NCI-H2171 treated with DMSO at 0.1 percent for 48 hours (cell line): ENCODE measurements around the gene CYB5R3.
A peak's percentile ranks its signal among the peaks of the same experiment; 100 is the strongest.

Source experiments
- DNase-seq: peaks from one replicate; lab custom pipeline; 2025; lab: John Stamatoyannopoulos, UW

CYB5R3 gene

GRCh38 chr22:42649246-42650099, at the start of gene CYB5R3:
Gene CYB5R3 (minus strand): TSS chr22:42649392. CDS start chr22:42649315, 77 bp downstream.
- DNase-seq: peak; percentile 92

GRCh38 chr22:42697542-42698013, 48.4 kb upstream of the CYB5R3 start:
- DNase-seq: no peak

GRCh38 chr22:42696331-42696967, 47.3 kb upstream of the CYB5R3 start:
- DNase-seq: peak; percentile 34

DNA sequence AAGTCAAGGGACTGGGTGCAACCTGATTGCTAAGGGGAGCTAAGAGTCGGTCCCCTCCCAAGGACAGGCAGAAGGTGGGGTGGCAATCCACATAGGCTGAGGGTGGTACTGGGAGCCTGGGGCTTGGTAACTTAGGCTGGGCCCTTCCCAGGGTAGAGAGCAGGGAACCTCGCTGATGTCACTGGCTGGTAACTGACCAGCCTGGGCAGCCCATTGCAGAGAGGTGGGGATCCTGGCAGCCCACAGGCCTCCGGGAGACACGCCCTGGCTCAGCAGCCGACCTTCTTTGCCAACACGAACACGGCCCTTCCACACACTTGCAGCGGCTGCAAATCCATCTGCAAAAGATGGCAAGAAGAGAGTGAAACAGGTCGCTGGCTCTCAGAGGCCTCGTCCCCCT, 46.1 kb upstream of the CYB5R3 start:
- no peak for DNase-seq

DNA sequence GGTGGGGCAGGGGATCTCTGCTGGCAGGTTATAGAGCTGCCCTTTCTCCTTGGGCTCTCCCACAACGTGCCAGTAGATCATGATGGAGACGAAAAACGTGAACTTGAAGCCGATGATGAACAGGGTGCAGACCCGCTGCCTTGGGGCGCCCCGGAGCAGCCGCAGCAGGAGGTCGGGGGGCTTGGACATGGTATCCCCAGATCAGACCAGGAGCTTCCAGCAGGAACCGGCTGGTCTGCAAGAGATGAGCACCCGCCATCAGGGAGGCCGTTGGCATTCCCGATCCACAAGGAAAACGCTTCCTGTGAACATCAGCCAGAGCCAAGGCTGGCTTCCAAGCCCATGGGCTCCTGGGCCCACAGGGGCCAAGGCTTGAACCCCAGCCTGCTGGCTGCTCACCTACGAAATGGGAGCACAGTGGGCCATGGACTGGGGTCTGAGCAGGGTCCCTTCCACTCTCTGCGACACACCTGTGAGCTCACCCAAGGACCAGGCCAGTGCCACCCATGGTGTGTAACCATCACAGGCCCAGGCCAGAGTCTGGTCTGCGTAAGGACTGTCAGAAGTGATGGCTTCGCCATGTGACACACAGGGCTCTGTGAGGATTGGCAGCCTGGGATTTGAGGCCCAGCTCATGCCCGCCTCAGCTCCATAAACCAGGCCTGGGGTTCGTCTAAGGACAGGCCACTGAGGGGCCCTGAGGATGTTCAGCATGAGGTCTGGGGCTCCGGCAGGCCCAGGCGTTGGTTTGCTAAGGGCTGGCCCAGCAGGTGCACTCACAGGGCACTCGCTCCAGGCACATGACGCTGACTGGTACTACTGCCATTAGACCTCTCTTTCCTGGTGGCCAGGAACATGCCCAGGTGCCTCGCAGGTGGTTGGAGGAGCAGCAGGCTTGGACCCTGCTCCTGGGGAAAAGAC, 44.8 kb upstream of the CYB5R3 start:
- no peak for DNase-seq

DNA sequence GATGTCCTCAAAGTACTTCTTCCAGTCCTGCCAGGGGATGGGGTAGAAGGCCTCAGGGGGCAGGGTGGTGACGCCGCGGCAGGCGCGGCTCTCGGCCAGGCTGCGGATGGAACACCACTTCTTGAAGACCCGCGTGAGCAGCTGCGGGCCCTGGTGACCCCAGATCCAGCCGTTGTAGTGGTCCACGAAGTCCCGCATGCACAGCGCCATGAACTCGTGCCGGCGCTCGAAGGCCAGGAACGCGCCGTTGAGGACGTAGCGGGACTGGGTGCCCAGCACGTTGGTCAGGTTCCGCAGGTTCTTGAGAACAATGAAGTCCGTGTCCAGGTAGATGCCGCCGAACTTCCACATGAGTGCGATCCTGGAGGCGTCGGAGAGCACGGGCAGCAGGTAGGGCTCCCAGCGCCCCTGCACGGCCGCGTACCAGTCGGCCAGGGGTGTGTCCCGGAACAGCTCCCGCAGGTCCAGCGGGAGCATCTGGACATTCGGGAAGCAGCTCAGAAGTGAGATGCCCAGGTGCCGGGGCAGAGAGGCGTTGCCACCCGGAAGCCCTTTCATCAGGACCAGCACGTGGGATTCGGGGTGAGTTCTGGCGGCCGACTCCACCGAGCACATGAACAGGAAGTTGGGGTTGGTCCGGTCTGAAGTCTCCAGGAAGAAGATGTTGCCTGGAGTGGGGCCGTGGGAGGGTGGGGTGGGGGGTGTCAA, 44.0 kb upstream of the CYB5R3 start:
- no peak for DNase-seq

DNA sequence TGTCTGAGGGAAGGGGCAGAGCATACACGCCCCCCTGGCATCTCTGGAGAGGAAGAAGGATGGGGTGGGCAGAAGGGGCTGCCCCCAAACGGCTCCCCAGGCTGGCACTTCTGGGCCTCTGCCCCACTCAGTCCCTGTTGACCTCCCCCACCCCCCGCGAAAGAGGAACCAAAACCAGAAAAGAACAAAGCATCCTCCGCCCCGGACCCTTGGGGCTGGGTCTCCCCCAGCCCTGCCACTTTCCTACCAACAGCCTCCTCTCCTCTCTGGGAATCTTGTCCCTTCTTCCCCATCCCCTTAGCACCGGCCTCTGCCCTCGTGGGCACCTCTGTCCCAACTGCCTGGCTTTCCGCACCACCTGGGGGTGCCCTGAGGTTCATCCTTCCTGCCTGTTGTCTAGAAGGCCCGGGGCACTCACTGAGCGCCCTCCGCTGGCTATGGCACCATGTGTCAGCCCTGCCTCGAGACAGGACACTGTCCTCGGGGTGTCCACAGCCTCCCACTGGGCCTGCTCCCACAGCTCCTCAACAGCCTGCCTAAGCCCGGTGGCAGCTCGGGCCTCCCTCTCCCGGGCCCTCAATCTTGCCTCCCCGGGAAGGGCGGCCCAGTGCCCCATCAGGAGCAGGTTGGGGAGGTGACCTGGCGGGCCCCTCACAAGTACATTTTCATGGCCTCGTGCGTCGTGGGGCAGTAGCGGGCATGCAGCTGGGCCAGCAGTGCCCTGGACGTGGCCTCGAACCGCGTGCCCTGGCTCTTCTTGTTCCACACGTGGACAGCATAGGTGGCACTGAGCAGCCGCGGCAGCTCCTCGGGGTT, 43.3 kb upstream of the CYB5R3 start:
- no peak for DNase-seq

DNA sequence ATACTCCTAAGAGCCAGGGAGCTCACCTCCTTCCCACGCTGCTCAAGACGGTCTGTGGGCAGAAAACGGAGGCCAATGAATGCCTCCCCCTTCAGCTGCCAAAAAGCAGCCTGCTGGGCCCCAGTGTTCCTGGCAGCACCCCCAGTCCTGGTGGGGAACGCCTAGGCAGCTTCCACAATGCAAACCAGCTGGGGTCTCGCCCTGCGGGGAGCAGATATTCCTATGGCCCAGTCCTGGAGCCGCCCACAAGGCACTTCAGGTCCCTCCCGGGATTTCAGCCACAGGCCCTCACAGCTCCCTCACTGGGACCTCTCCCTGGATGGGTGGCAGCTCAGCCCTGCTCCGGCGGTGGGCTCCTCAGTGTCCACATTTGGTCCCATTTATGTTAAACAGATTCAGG, 42.2 kb upstream of the CYB5R3 start:
- no peak for DNase-seq

- peak; percentile 97 for DNase-seq
Measured at GRCh38 chr22:42688241-42689211, 39.3 kb upstream of the CYB5R3 start.

- no peak for DNase-seq
Measured at GRCh38 chr22:42686756-42687491, 37.7 kb upstream of the CYB5R3 start.

- DNase-seq: peak; percentile 63
Measured at GRCh38 chr22:42685941-42686653, 36.9 kb upstream of the CYB5R3 start.

DNA sequence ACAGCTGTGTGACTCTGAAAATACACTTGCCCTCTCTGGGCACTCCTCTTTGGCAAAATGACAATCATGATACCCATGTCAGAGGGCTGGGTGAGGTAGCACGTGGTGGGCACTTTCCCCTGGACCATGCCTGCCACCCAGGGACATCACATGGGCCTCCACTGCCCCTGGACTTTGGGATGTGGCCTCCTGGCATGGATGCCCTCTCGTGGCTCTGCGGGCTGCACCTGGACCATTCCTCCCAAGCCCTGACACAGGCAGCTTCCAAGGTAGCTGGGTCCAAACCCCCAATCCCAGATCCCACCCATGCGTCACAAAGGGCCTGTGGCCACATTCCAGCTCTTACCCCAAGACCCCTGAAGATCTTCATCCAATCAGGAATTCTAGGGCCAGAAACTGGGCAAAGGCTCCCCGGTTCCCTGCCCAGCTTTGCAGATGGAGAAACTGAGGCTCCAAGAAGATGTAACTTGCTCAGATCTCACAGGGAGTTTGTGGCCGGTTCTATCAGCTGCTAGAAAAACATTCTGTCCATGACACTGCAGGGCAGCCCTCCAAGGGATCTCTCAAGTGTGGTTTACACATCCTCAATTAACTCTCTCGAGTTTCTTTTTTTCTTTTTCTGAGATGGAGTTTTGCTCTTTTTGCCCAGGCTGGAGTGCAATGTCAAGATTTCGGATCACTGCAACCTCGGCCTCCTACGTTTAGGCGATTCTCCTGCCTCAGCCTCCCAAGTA, 35.4 kb upstream of the CYB5R3 start:
- DNase-seq: no peak

DNA sequence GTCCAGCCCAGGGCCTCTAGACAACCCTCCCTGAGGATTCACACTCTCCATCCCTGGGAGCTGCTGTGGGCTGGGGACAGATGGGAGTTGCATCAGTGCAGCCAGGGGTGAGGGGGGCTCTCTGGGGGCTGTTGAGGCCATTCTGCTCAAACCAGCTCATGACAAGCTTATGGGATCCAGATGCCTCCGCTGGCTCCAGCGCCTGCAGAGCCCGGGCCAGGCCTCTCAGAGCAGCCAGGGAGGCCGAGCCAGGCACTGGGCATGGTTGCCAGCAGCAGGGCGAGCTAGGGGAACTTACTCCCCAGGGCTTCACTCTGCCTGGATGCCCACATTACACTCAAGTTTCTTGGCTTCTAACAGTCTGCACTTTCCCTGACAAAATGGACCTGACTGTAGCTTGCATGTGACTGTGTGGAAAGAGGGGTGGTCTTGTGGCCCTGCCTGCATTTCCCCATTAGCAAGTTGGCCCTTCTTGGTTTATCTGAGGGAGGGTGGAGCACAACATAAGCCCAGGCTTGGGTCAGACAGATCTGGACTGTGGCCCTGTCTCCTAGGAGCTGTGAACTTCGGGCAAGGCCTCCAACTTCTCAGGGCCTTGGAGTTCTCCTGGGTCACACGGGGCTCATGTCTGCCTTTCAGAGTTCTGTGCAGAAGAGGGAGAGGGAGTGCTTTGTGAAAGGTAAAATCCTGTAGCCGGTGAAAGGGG, 34.5 kb upstream of the CYB5R3 start:
- DNase-seq: peak; percentile 58

- peak; percentile 82 for DNase-seq
Measured at GRCh38 chr22:42682113-42682851, 33.1 kb upstream of the CYB5R3 start.

DNA sequence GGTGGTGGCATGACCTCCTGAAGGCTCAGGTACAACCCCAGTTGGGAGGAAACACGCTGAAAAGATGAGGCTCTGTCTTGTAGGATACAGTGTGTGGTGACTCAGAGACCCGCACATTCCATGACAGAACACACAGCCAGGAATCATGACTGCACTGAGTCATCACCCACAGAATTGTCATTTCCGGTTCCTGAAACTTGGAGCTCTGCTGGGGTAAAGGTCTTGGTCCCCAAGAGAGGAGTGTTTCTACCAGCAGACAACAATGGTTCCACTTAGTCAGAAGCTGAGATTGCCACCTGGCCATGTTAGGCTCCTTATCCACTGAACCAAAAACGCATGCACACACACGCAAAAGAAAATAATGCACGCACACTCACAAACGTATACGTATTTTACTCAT, 31.5 kb upstream of the CYB5R3 start:
- DNase-seq: no peak

DNA sequence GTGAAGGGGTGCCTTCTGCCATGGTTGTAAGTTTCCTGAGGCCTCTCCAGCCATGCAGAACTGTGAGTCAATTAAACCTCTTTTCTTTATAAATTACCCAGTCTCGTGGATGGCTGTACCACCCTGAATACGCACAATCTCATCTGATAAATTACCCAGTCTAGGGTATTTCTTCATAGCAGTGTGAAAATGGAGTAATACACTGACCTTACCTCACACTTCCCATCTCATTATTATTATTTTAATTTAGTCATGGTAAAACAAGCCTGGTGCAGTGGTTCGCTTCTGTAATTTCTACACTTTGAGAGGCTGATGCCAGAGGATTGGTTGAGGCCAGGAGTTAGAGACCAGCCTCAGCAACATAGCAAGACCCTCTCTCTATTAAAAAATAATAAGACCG, 30.5 kb upstream of the CYB5R3 start:
- DNase-seq: no peak
